DMS79 treated with DMSO at 0.1 percent for 48 hours (cell line): ENCODE results near the gene UBE2M.
"Not testable (repeated sequence)": the region's sequence is repeated elsewhere in the genome, so short reads cannot be mapped to it uniquely, and the experiment has no call there.

Experiments
- DNase-seq: peaks from one replicate; lab custom pipeline; 2025; lab: John Stamatoyannopoulos, UW

Gene UBE2M

GRCh38 chr19:58555369-58555885 lies 3.0 kb downstream of the UBE2M start:
- DNase-seq = no peak

- DNase-seq = no peak
Observed at GRCh38 chr19:58554494-58555368, 3.7 kb downstream of the UBE2M start, which contains the start of gene CHMP2A. Gene CHMP2A (minus strand): TSS chr19:58555105. CDS start chr19:58554212, 893 bp downstream.

- no peak for DNase-seq
Observed at GRCh38 chr19:58553799-58554493, 4.5 kb downstream of the UBE2M start.

GRCh38 chr19:58552655-58553054 lies 5.8 kb downstream of the UBE2M start:
- no peak for DNase-seq

GRCh38 chr19:58551577-58552471 lies 6.6 kb downstream of the UBE2M start:
- no peak for DNase-seq

GRCh38 chr19:58551123-58551497 lies 7.3 kb downstream of the UBE2M start:
- no peak for DNase-seq

GRCh38 chr19:58550362-58551122 lies 7.9 kb downstream of the UBE2M start:
- DNase-seq = no peak

GRCh38 chr19:58549664-58550361 lies 8.6 kb downstream of the UBE2M start:
- DNase-seq = no peak

- no peak for DNase-seq
Observed at GRCh38 chr19:58548859-58549663, 9.3 kb downstream of the UBE2M start.

GRCh38 chr19:58547323-58548312 lies 10.8 kb downstream of the UBE2M start:
- no peak for DNase-seq

- DNase-seq = no peak
Observed at GRCh38 chr19:58546019-58546530, 12.3 kb downstream of the UBE2M start.

- DNase-seq = no peak
Observed at GRCh38 chr19:58545286-58546018, 13.0 kb downstream of the UBE2M start.

- no peak for DNase-seq
Observed at GRCh38 chr19:58544591-58545285, 13.7 kb downstream of the UBE2M start.

- DNase-seq = no peak
Observed at GRCh38 chr19:58543826-58544590, 14.4 kb downstream of the UBE2M start, which contains the start of gene TRIM28. Gene TRIM28 (plus strand): TSS chr19:58544064. CDS start chr19:58544758, 694 bp downstream.

- DNase-seq = not testable (repeated sequence)
Observed at GRCh38 chr19:58542641-58543372, 15.6 kb downstream of the UBE2M start.
